ENCODE measurements around the gene CMTM6. TPM values are rescaled to one million over a fixed set of nuclear protein-coding genes. Genes with fewer than 3 reads are reported as not detected.

Gene CMTM6
- total and polyA plus RNA-seq, 2 of the 8 experiments (the other 6 are each of a cell fraction or from before 2014, with no cell fraction given), result 24.0 to 51.5 TPM

DNA sequence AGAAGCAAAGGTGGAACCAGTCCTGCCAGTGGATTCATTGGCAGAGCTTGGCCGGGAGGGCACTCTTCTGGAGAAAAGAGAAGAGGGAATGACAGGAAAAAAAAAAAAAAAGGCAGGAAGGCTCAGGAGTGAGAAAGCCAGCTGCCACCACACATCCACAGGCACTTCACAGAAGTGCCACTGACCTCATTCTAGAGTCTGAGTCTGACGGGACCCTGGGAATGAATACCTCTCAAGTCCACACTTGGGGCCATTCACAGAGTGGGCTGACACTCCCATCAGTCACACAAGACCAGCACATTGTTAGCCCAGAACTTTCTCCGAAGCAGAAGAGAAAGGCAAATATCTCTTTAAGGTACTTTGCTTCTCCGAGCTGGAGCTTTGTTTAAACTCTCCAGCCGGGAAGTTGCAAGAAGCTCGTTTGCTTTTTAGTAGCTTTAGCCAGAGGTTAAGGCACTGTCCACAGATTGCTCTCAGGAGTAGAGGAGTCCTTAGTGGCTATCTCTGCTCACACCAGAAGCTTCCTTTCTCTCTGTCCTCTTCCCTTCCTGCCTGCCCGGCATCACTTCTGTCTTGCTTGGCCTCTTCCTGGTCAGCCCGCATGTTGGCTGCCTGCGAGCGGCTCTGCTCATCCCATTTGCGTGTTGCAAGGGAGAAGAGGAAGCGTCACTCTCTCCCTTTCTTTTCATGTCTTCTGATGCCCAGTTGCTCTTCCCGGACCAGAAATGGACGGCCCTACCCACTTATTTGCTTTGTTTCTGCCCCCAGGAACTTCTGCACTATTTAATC lies 53.8 kb downstream of the CMTM6 start (continued):
- TF ChIP-seq, protein P1, sequence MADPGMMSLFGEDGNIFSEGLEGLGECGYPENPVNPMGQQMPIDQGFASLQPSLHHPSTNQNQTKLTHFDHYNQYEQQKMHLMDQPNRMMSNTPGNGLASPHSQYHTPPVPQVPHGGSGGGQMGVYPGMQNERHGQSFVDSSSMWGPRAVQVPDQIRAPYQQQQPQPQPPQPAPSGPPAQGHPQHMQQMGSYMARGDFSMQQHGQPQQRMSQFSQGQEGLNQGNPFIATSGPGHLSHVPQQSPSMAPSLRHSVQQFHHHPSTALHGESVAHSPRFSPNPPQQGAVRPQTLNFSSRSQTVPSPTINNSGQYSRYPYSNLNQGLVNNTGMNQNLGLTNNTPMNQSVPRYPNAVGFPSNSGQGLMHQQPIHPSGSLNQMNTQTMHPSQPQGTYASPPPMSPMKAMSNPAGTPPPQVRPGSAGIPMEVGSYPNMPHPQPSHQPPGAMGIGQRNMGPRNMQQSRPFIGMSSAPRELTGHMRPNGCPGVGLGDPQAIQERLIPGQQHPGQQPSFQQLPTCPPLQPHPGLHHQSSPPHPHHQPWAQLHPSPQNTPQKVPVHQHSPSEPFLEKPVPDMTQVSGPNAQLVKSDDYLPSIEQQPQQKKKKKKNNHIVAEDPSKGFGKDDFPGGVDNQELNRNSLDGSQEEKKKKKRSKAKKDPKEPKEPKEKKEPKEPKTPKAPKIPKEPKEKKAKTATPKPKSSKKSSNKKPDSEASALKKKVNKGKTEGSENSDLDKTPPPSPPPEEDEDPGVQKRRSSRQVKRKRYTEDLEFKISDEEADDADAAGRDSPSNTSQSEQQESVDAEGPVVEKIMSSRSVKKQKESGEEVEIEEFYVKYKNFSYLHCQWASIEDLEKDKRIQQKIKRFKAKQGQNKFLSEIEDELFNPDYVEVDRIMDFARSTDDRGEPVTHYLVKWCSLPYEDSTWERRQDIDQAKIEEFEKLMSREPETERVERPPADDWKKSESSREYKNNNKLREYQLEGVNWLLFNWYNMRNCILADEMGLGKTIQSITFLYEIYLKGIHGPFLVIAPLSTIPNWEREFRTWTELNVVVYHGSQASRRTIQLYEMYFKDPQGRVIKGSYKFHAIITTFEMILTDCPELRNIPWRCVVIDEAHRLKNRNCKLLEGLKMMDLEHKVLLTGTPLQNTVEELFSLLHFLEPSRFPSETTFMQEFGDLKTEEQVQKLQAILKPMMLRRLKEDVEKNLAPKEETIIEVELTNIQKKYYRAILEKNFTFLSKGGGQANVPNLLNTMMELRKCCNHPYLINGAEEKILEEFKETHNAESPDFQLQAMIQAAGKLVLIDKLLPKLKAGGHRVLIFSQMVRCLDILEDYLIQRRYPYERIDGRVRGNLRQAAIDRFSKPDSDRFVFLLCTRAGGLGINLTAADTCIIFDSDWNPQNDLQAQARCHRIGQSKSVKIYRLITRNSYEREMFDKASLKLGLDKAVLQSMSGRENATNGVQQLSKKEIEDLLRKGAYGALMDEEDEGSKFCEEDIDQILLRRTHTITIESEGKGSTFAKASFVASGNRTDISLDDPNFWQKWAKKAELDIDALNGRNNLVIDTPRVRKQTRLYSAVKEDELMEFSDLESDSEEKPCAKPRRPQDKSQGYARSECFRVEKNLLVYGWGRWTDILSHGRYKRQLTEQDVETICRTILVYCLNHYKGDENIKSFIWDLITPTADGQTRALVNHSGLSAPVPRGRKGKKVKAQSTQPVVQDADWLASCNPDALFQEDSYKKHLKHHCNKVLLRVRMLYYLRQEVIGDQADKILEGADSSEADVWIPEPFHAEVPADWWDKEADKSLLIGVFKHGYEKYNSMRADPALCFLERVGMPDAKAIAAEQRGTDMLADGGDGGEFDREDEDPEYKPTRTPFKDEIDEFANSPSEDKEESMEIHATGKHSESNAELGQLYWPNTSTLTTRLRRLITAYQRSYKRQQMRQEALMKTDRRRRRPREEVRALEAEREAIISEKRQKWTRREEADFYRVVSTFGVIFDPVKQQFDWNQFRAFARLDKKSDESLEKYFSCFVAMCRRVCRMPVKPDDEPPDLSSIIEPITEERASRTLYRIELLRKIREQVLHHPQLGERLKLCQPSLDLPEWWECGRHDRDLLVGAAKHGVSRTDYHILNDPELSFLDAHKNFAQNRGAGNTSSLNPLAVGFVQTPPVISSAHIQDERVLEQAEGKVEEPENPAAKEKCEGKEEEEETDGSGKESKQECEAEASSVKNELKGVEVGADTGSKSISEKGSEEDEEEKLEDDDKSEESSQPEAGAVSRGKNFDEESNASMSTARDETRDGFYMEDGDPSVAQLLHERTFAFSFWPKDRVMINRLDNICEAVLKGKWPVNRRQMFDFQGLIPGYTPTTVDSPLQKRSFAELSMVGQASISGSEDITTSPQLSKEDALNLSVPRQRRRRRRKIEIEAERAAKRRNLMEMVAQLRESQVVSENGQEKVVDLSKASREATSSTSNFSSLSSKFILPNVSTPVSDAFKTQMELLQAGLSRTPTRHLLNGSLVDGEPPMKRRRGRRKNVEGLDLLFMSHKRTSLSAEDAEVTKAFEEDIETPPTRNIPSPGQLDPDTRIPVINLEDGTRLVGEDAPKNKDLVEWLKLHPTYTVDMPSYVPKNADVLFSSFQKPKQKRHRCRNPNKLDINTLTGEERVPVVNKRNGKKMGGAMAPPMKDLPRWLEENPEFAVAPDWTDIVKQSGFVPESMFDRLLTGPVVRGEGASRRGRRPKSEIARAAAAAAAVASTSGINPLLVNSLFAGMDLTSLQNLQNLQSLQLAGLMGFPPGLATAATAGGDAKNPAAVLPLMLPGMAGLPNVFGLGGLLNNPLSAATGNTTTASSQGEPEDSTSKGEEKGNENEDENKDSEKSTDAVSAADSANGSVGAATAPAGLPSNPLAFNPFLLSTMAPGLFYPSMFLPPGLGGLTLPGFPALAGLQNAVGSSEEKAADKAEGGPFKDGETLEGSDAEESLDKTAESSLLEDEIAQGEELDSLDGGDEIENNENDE (IDR thresholded peaks at IDR 0.05; ENCODE audit: insufficient replicate concordance, low read length), result no peak
- no peak for TF ChIP-seq CBX5 (IDR thresholded peaks at IDR 0.05; ENCODE audit: low read depth, low read length)
- no peak for TF ChIP-seq SP1 (IDR thresholded peaks at IDR 0.05; ENCODE audit: low read depth, low read length)
- TF ChIP-seq, protein P2, sequence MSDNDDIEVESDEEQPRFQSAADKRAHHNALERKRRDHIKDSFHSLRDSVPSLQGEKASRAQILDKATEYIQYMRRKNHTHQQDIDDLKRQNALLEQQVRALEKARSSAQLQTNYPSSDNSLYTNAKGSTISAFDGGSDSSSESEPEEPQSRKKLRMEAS (IDR thresholded peaks at IDR 0.05), result no peak
- no peak for TF ChIP-seq TCF12 (IDR thresholded peaks at IDR 0.05; ENCODE audit: low read depth, low read length)
- TF ChIP-seq GABPA (IDR thresholded peaks at IDR 0.05; ENCODE audit: borderline replicate concordance, insufficient read depth, low read length), result no peak
- TF ChIP-seq, protein P3, sequence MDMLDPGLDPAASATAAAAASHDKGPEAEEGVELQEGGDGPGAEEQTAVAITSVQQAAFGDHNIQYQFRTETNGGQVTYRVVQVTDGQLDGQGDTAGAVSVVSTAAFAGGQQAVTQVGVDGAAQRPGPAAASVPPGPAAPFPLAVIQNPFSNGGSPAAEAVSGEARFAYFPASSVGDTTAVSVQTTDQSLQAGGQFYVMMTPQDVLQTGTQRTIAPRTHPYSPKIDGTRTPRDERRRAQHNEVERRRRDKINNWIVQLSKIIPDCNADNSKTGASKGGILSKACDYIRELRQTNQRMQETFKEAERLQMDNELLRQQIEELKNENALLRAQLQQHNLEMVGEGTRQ (IDR thresholded peaks at IDR 0.05; ENCODE audit: low read length), result no peak
- TF ChIP-seq SAP30 (IDR thresholded peaks at IDR 0.05; ENCODE audit: insufficient read depth, insufficient replicate concordance, low read length), result no peak
- no peak for TF ChIP-seq CHD1 (IDR thresholded peaks at IDR 0.05; ENCODE audit: low read depth, low read length)

Measured in H1 (cell line).